Osteocyte (in vitro differentiated cells): Measurements from ENCODE around the gene SLC3A2. TPM values are rescaled to one million over a fixed set of nuclear protein-coding genes. Genes with fewer than 3 reads are reported as not detected.
"Not testable (repeated sequence)": the region's sequence is repeated elsewhere in the genome, so short reads cannot be mapped to it uniquely, and the experiment has no call there.

ENCODE experiments used
- DNase-seq: peaks from one replicate; pipeline ENCODE4 v3.0.0; 2021; ENCODE audit warnings: mixed read lengths; ENCODE audit not compliant: unreplicated experiment; ENCODE audit errors: extremely low spot score
- H3K27ac Mint-ChIP-seq: one replicate; pipeline ENCODE4 v1.8.0; 2021; ENCODE audit warnings: mild to moderate bottlenecking, mixed read lengths; ENCODE audit not compliant: unreplicated experiment
- H3K27me3 Mint-ChIP-seq: one replicate; pipeline ENCODE4 v1.8.0; 2021; ENCODE audit warnings: mixed read lengths; ENCODE audit not compliant: unreplicated experiment
- H3K36me3 Mint-ChIP-seq: one replicate; pipeline ENCODE4 v1.8.0; 2021; ENCODE audit warnings: mixed read lengths; ENCODE audit not compliant: unreplicated experiment
- H3K4me1 Mint-ChIP-seq: one replicate; pipeline ENCODE4 v1.8.0; 2021; ENCODE audit warnings: mixed read lengths; ENCODE audit not compliant: unreplicated experiment
- H3K4me3 Mint-ChIP-seq: one replicate; pipeline ENCODE4 v1.8.0; 2021; ENCODE audit warnings: mild to moderate bottlenecking, moderate library complexity, mixed read lengths; ENCODE audit not compliant: unreplicated experiment
- H3K9me3 Mint-ChIP-seq: one replicate; pipeline ENCODE4 v1.8.0; 2021; ENCODE audit warnings: mixed read lengths; ENCODE audit not compliant: unreplicated experiment
- CTCF ChIP-seq: fragments of 200-600 bp; sonication (generic); IDR thresholded peaks from 2 replicates; pipeline ENCODE4 v1.5.0; 2021; ENCODE audit warnings: antibody characterized with exemption, mild to moderate bottlenecking, moderate library complexity
- total RNA-seq: library from RNA; stranded (reverse); gene quantifications from 2 replicates; pipeline ENCODE4 v1.2.1, GENCODE V29; 2021

SLC3A2 gene
- total RNA-seq, 1 donor from 2014 or later = 326 TPM

- DNase-seq = no peak
- Mint-ChIP-seq H3K36me3 (no peaks in the 10 kb centered on the region), H3K9me3 (no peaks in the 10 kb centered on the region), H3K27ac (no peak overlapping the region), H3K27me3 (no peaks in the 10 kb centered on the region), H3K4me3 (no peak overlapping the region), H3K4me1 (peaks cover 23% of the 10 kb centered on the region)
- no peak for TF ChIP-seq CTCF
Measured at GRCh38 chr11:62860835-62861563, 19.7 kb upstream of the SLC3A2 start.

GRCh38 chr11:62861564-62862192 lies 19.0 kb upstream of the SLC3A2 start:
- DNase-seq, H3K4me3 Mint-ChIP-seq, H3K27ac Mint-ChIP-seq, H3K9me3 Mint-ChIP-seq, H3K36me3 Mint-ChIP-seq, H3K27me3 Mint-ChIP-seq: not testable (repeated sequence)
- peaks cover 20% of the 10 kb centered on the region for H3K4me1 Mint-ChIP-seq

GRCh38 chr11:62863687-62864335 lies 16.9 kb upstream of the SLC3A2 start:
- no peak overlapping the region for H3K27ac Mint-ChIP-seq
- H3K27me3 Mint-ChIP-seq = no peaks in the 10 kb centered on the region
- H3K4me3 Mint-ChIP-seq = no peak overlapping the region
- no peak for DNase-seq
- TF ChIP-seq CTCF = no peak
- no peaks in the 10 kb centered on the region for H3K9me3 Mint-ChIP-seq
- peaks cover 4% of the 10 kb centered on the region for H3K4me1 Mint-ChIP-seq
- H3K36me3 Mint-ChIP-seq = no peaks in the 10 kb centered on the region

- H3K27me3 Mint-ChIP-seq = no peaks in the 10 kb centered on the region
- H3K4me1 Mint-ChIP-seq = peaks cover 4% of the 10 kb centered on the region
- H3K4me3 Mint-ChIP-seq = no peak overlapping the region
- H3K36me3 Mint-ChIP-seq = no peaks in the 10 kb centered on the region
- no peak for TF ChIP-seq CTCF
- no peaks in the 10 kb centered on the region for H3K9me3 Mint-ChIP-seq
- H3K27ac Mint-ChIP-seq = no peak overlapping the region
- no peak for DNase-seq
Measured at GRCh38 chr11:62865635-62866034, 15.1 kb upstream of the SLC3A2 start.

- H3K9me3 Mint-ChIP-seq = no peaks in the 10 kb centered on the region
- no peaks in the 10 kb centered on the region for H3K27me3 Mint-ChIP-seq
- no peak overlapping the region for H3K4me3 Mint-ChIP-seq
- no peak overlapping the region for H3K27ac Mint-ChIP-seq
- TF ChIP-seq CTCF = no peak
- H3K36me3 Mint-ChIP-seq = peaks cover 2% of the 10 kb centered on the region
- peaks cover 7% of the 10 kb centered on the region for H3K4me1 Mint-ChIP-seq
- no peak for DNase-seq
Measured at GRCh38 chr11:62874851-62875250, 5.8 kb upstream of the SLC3A2 start.
